H54 (cell line): ENCODE measurements around the gene TRIP10.
"Not testable (repeated sequence)": the region's sequence is repeated elsewhere in the genome, so short reads cannot be mapped to it uniquely, and the experiment has no call there.

ENCODE experiments used
- DNase-seq: peaks from one replicate; pipeline ENCODE4 v3.0.0; 2011; ENCODE audit warnings: low spot score, mixed read lengths; ENCODE audit not compliant: insufficient read length
- FAIRE-seq: peaks from 3 replicates; lab custom pipeline; 2011; peaks lifted over from hg19 to GRCh38; lab: Jason Lieb, UNC
- POLR2A ChIP-seq: IDR thresholded peaks from 2 replicates; pipeline ENCODE4 v1.6.1; 2011; ENCODE audit warnings: low read depth, mild to moderate bottlenecking, low read length

The TRIP10 gene

GRCh38 chr19:6787393-6787792 is 47.9 kb downstream of the TRIP10 start:
- no peak for TF ChIP-seq POLR2A
- no peak for FAIRE-seq
- DNase-seq, result no peak

- DNase-seq (no peak), FAIRE-seq (no peak)
- no peak for TF ChIP-seq POLR2A
Observed at GRCh38 chr19:6788896-6789295, 49.4 kb downstream of the TRIP10 start.

DNA sequence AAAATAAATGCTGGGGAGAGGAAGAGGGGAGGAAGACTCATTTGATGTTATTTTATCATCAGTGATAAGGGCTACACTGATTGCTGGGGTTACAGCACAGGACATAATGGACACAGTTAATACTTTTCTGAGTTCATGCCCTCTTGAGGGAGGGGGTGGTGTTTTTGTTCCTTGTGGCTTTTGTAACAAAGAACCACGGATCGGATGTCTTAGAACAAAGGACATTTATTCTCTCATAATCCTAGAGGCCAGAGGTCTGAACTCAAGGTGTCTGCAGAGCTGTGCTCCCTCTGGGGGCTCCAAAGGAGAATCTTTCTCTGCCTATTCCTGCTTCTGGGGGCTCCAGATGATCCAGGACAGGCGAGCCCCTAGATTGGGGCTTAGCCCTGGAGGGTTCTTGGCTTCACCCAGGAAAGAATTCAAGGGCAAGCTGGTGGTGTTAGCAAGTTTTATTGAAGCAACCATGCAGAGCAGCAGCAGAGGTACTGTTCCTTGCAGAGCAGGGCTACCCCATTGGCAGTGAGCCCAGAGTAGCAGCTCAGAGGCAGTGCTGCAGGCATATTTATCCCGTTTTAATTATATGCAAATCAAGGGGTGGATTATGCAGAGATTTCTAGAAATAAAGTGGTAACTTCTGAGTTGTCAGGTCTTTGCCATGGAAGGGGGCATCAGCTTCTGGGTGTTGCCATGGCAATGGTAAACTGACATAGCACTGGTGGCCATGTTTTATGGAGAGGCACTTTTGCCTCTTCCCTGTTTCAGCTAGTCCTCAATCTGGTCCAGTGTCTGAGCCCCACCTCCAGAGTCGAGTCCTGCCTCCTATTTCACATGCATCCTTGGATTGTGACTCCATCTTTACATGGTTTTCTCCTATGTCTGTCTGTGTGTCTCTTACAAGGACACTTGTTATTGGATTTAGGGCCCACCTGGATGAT is 51.0 kb downstream of the TRIP10 start:
- DNase-seq, result no peak
- FAIRE-seq, result no peak
- no peak for TF ChIP-seq POLR2A

- DNase-seq, result no peak
- FAIRE-seq, result no peak
- TF ChIP-seq POLR2A, result no peak
Observed at GRCh38 chr19:6791237-6791636, 51.8 kb downstream of the TRIP10 start.

GRCh38 chr19:6793411-6793810 is 53.9 kb downstream of the TRIP10 start:
- TF ChIP-seq POLR2A, result no peak
- no peak for DNase-seq
- FAIRE-seq, result no peak

DNA sequence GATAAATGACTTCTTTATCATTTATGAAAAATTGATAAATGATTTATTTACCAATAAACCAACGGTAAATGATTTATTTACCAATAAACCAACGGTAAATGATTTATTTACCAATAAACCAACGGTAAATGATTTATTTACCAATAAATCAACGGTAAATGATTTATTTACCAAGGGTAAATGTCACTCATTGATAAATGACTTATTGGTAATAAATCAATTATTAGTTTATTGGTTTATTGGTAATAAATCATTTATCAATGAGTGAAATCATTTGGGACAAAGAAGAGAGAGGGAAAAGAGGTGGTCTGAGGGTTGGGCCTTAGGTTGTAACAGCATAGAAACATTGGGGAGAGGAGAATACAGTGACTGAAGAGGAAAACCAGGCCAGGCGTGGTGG is 54.5 kb downstream of the TRIP10 start:
- no peak for TF ChIP-seq POLR2A
- no peak for FAIRE-seq
- DNase-seq, result no peak

GRCh38 chr19:6794686-6795431 is 55.4 kb downstream of the TRIP10 start:
- DNase-seq (no peak), FAIRE-seq (no peak)
- no peak for TF ChIP-seq POLR2A

DNA sequence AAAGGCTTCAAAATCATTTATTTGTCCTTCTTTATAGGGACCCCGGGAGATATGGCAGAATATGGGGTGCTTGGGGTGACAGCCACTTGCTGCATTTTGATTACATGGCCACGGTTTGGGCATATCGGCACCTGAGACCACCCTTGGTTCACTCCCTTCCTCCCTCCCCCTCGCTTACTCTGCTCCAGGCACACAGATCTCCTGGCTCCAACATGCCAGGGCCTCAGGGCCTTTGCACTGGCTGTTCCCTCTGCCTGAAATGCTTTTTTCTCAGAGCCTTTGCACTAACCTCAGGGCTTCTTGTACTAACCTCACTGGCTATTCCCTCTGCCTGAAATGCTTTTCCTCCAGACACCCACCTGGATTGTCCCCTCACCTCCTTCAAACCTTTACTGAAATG is 56.8 kb downstream of the TRIP10 start:
- DNase-seq (no peak), FAIRE-seq (no peak)
- no peak for TF ChIP-seq POLR2A

DNA sequence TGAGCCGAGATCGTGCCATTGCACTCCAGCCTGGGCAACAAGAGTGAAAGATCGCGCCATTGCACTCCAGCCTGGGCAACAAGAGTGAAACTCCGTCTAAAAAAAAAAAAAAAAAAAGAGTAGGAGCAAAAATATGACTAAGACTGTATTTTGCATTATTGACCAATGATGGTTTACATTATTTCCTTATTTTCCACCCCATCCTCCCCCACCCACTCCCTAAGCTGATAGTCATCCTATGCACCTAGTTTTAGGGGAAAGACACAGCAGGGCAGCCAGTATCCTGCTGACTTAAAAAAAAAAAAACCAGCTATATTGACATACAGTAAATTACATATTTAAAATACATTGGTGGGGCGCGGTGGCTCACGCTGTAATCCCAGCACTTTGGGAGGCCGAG is 58.2 kb downstream of the TRIP10 start:
- FAIRE-seq, result no peak
- DNase-seq, result no peak
- no peak for TF ChIP-seq POLR2A

DNA sequence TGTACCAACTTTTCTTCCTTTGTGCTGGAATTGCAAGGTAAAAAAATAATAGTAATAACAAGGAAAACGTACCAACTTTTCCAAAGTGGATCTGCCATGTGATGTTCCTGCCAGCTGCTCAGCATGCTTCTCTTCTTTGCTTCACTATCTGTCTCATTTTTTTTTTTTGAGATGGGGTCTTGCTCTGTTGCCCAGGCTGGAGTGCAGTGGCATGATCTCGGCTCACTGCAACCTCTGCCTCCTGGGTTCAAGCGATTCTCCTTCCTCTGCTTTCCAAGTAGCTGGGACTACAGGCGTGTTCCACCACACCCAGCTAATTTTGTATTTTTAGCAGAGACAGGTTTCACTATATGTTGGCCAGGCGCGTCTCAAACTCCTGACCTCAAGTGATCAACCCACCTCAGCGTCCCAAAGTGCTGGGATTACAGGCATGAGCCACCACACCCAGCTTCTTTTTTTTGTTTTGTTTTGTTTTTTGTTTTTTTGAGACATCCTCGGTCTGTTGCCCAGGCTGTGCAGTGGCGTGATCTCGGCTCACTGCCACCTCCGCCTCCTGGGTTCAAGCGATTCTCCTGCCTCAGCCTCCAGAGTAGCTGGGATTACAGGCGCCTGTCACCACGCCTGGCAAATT is 60.8 kb downstream of the TRIP10 start:
- DNase-seq, FAIRE-seq: not testable (repeated sequence)

GRCh38 chr19:6800991-6801484 is 61.6 kb downstream of the TRIP10 start:
- TF ChIP-seq POLR2A, result no peak
- peak; percentile 57 for DNase-seq
- FAIRE-seq, result peak; percentile 91
